Upper lobe of right lung (tissue), 1 donor: ENCODE results near the gene MCAT. TPM values are rescaled to one million over a fixed set of nuclear protein-coding genes. Genes with fewer than 3 reads are reported as not detected.

Experiments used
- ATAC-seq: fragments of 200-7000 bp; cut with Tn5 transposase; one replicate; pipeline ENCODE4 v1.9.1; 2020; ENCODE audit warnings: mild to moderate bottlenecking, moderate library complexity
- DNase-seq: peaks from one replicate; pipeline ENCODE4 v3.0.0-alpha.2; 2020
- H3K27ac ChIP-seq: fragments of 200-600 bp; one replicate; pipeline ENCODE4 v1.8.0; 2022
- H3K27me3 ChIP-seq: fragments of 200-600 bp; one replicate; pipeline ENCODE4 v1.8.0; 2022; ENCODE audit warnings: mild to moderate bottlenecking
- H3K36me3 ChIP-seq: fragments of 200-600 bp; one replicate; pipeline ENCODE4 v1.8.0; 2022
- H3K4me1 ChIP-seq: fragments of 200-600 bp; one replicate; pipeline ENCODE4 v1.8.0; 2022
- H3K4me3 ChIP-seq: fragments of 200-600 bp; one replicate; pipeline ENCODE4 v1.8.0; 2022; ENCODE audit warnings: mild to moderate bottlenecking
- H3K9me3 ChIP-seq: fragments of 200-600 bp; one replicate; pipeline ENCODE4 v1.8.0; 2022
- CTCF ChIP-seq: fragments of 200-600 bp; IDR thresholded peaks from one replicate; pipeline ENCODE4 v1.8.0; 2022; ENCODE audit warnings: antibody characterized with exemption
- intact Hi-C: fragments of 100-400 bp; cut with DNase I; formaldehyde crosslinking; loops from one replicate; pipeline ENCODE4 v1.11.0; 2022
- total RNA-seq: library from RNA; stranded (reverse); fragmentation: NEBNext Ultra II Directional; extraction: Animal tissue kit (Norgen Biotek cat#: 25700); gene quantifications from one replicate; pipeline ENCODE4 v1.2.1, GENCODE V29; 2021
- donor health status: DM: no; HTN: yes; CAD: no; lungs with severe emphysema.

MCAT gene
- total RNA-seq, 1 donor from 2014 or later = 12.1 TPM

- intact Hi-C loops = no loop called here
- ATAC-seq = no peak
- Histone ChIP-seq H3K4me3 (no peak overlapping the region), H3K36me3 (peaks cover 33% of the 10 kb centered on the region), H3K27me3 (no peaks in the 10 kb centered on the region), H3K4me1 (peaks cover 11% of the 10 kb centered on the region), H3K27ac (no peak overlapping the region), H3K9me3 (no peaks in the 10 kb centered on the region)
- TF ChIP-seq CTCF = no peak
- no peak for DNase-seq
Observed at GRCh38 chr22:43167001-43167589, 23.9 kb upstream of the MCAT start.

GRCh38 chr22:43166132-43166930 is 23.1 kb upstream of the MCAT start:
- intact Hi-C loops = no loop called here
- peaks cover 27% of the 10 kb centered on the region for H3K36me3 ChIP-seq
- no peaks in the 10 kb centered on the region for H3K9me3 ChIP-seq
- ATAC-seq (no peak), DNase-seq (no peak)
- no peaks in the 10 kb centered on the region for H3K27me3 ChIP-seq
- TF ChIP-seq CTCF = no peak
- peaks cover 11% of the 10 kb centered on the region for H3K4me1 ChIP-seq
- no peak overlapping the region for H3K4me3 ChIP-seq
- H3K27ac ChIP-seq = no peak overlapping the region

DNA sequence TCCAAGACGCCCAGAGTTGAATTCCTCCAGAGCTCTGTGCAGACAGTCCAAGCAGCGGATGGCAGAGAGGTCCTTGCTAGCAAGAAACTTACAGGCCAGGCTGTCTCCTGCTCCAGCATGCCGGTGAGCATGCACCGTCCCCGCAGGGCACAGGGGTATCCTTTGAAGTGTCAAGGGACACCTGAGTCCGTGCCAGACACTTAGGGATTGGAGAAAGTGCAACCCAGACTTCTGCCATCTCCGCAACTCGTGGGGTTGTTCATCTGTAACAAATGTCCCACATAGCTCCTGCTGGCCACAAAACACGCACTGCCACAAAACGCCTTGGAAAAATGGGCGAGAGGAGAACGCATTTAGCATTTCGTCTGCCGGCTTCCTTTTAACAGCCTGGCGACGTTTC is 21.4 kb upstream of the MCAT start:
- Histone ChIP-seq H3K4me3 (no peak overlapping the region), H3K9me3 (no peaks in the 10 kb centered on the region), H3K4me1 (peaks cover 14% of the 10 kb centered on the region), H3K36me3 (peaks cover 27% of the 10 kb centered on the region), H3K27me3 (no peaks in the 10 kb centered on the region), H3K27ac (no peak overlapping the region)
- no peak for ATAC-seq
- intact Hi-C loops = no loop called here
- DNase-seq = no peak
- no peak for TF ChIP-seq CTCF

GRCh38 chr22:43163241-43163795 is 20.1 kb upstream of the MCAT start:
- no peak for TF ChIP-seq CTCF
- no peaks in the 10 kb centered on the region for H3K9me3 ChIP-seq
- ATAC-seq = no peak
- intact Hi-C loops = no loop called here
- peaks cover 18% of the 10 kb centered on the region for H3K4me1 ChIP-seq
- H3K36me3 ChIP-seq = peaks cover 27% of the 10 kb centered on the region
- no peak for DNase-seq
- H3K4me3 ChIP-seq = no peak overlapping the region
- no peaks in the 10 kb centered on the region for H3K27me3 ChIP-seq
- no peak overlapping the region for H3K27ac ChIP-seq

GRCh38 chr22:43162412-43163150 is 19.4 kb upstream of the MCAT start:
- TF ChIP-seq CTCF = no peak
- intact Hi-C loops = no loop called here
- peaks cover 18% of the 10 kb centered on the region for H3K4me1 ChIP-seq
- ATAC-seq = no peak
- no peak overlapping the region for H3K4me3 ChIP-seq
- H3K27me3 ChIP-seq = no peaks in the 10 kb centered on the region
- no peak overlapping the region for H3K27ac ChIP-seq
- DNase-seq = no peak
- peaks cover 25% of the 10 kb centered on the region for H3K36me3 ChIP-seq
- H3K9me3 ChIP-seq = no peaks in the 10 kb centered on the region
